DOHH2 (cell line): ENCODE results near the gene SLFN14.

Experiments used
- EZH2phosphoT487 ChIP-seq: fragments of 200-600 bp; sonication (generic); IDR thresholded peaks from 2 replicates; pipeline ENCODE4 v1.6.1; 2017; ENCODE audit warnings: borderline replicate concordance, mild to moderate bottlenecking, antibody characterized with exemption, low read length, moderate library complexity, mixed read lengths
- TF ChIP-seq, protein P1 (sequence below): fragments of 200-600 bp; sonication (generic); IDR thresholded peaks from one replicate; pipeline ENCODE4 v1.5.1; 2014; ENCODE audit warnings: antibody characterized with exemption, mild to moderate bottlenecking, low read depth, low read length; ENCODE audit not compliant: poor library complexity, severe bottlenecking

DNA sequence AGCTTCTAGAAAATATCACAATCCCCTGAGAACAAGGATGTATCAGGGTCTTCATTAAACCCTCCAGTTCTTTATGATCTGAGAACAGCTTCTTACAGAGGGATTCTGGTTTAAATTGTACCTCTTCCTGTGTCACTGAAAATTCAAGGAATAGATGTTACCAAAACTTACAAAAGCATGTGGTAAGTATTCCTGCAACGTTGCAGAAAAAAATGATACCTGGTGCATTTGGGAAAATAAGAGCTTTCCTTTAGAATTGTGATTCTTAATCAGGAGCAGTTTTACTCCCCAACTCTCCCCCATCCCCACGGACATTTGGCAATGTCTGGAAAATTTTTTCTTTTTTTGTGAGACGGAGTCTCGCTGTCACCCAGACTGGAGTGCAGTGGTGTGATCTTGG lies 7.3 kb downstream of the SLFN14 start:
- TF ChIP-seq, protein P1, sequence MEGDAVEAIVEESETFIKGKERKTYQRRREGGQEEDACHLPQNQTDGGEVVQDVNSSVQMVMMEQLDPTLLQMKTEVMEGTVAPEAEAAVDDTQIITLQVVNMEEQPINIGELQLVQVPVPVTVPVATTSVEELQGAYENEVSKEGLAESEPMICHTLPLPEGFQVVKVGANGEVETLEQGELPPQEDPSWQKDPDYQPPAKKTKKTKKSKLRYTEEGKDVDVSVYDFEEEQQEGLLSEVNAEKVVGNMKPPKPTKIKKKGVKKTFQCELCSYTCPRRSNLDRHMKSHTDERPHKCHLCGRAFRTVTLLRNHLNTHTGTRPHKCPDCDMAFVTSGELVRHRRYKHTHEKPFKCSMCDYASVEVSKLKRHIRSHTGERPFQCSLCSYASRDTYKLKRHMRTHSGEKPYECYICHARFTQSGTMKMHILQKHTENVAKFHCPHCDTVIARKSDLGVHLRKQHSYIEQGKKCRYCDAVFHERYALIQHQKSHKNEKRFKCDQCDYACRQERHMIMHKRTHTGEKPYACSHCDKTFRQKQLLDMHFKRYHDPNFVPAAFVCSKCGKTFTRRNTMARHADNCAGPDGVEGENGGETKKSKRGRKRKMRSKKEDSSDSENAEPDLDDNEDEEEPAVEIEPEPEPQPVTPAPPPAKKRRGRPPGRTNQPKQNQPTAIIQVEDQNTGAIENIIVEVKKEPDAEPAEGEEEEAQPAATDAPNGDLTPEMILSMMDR, result no peak
- no peak for TF ChIP-seq EZH2phosphoT487
